Measurements from ENCODE around the gene KRT36. TPM values are rescaled to one million over a fixed set of nuclear protein-coding genes. Genes with fewer than 3 reads are reported as not detected.

Gene KRT36
- total and polyA plus RNA-seq, 10 of the 15 experiments (the other 5 are each of a cell fraction or from before 2014, with no cell fraction given) = not detected

GRCh38 chr17:41494524-41494923 is 4.8 kb upstream of the KRT36 start (continued):
- TF ChIP-seq E2F4 (IDR thresholded peaks at IDR 0.05; ENCODE audit: low read depth, low read length) (no peak), MTA3 (IDR thresholded peaks at IDR 0.05; ENCODE audit: borderline replicate concordance, low read length) (no peak), RB1 (IDR thresholded peaks at IDR 0.05; ENCODE audit: borderline replicate concordance) (no peak), ASH2L (IDR thresholded peaks at IDR 0.05; ENCODE audit: borderline replicate concordance, low read depth) (no peak)

GRCh38 chr17:41492771-41493170 is 3.1 kb upstream of the KRT36 start:
- Histone ChIP-seq H3K36me3 (ENCODE audit: control insufficient read depth in 2 of 2, insufficient read depth in 2 of 2, low read length in 1 of 2) (no peaks in the 10 kb centered on the region), H3K79me2 (ENCODE audit: control insufficient read depth, insufficient read depth, low read length) (no peaks in the 10 kb centered on the region), H3K4me1 (ENCODE audit: control insufficient read depth, insufficient read depth, low read length) (no peaks in the 10 kb centered on the region), H3K4me2 (ENCODE audit: control insufficient read depth, insufficient read depth) (no peak overlapping the region), H3K9me3 (replicated peaks; ENCODE audit: control insufficient read depth, insufficient read depth, low read length) (no peaks in the 10 kb centered on the region), H2AFZ (ENCODE audit: control insufficient read depth, low read depth, low read length) (no peak overlapping the region), H3K27ac (ENCODE audit: control insufficient read depth, insufficient read depth) (no peak overlapping the region), H3K9ac (ENCODE audit: control insufficient read depth, insufficient read depth, low read length) (no peak overlapping the region), H3K4me3 (no peak overlapping the region), H3K27me3 (replicated peaks in 1 of 2; ENCODE audit: control insufficient read depth in 2 of 2, insufficient read depth in 2 of 2, low read length in 1 of 2) (peaks cover 0 to 2% of the 10 kb centered on the region in 2 experiments; a peak in 2 of 4 replicates), H4K20me1 (ENCODE audit: control insufficient read depth, insufficient read depth) (no peaks in the 10 kb centered on the region)
- intact Hi-C loops (cut with micrococcal nuclease; ENCODE audit: unreplicated experiment) (no loop called here), in situ Hi-C loops (cut with MboI) (no loop called here)
- ATAC-seq (no peak), DNase-seq (ENCODE audit: low read depth, low spot score) (no peak), FAIRE-seq (no peak)
- BruUV-seq (replicated peaks) = no TSS peak
- CTCF ChIA-PET = interaction anchor here (1.7 kb wide), 1 partner anchor 170 kb away, joined by 5 read pairs; no protein-coding TSS in a partner anchor
- RAD21 ChIA-PET (ENCODE audit: unreplicated experiment) = no interaction called here
- POLR2A ChIA-PET = no interaction called here
- WGBS (ENCODE audit: insufficient coverage, insufficient replicate concordance, low lambda C conversion rate, missing lambda C conversion rate) = 3% methylated on average over 3 of the region's 4 CpGs
- TF ChIP-seq MYC (IDR thresholded peaks at IDR 0.05; ENCODE audit: insufficient read depth, insufficient read length, insufficient replicate concordance, low read length, severe bottlenecking) (no peak), NR2C1 (IDR thresholded peaks at IDR 0.05) (no peak)
- SMC1A ChIA-PET (ENCODE audit: uncharacterized antibody, unreplicated experiment) = no interaction called here
